Hepatocyte (in vitro differentiated cells): ENCODE measurements around the gene SYTL5.

Source experiments
- CTCF ChIP-seq: fragments of 200-600 bp; sonication (generic); IDR thresholded peaks from 2 replicates; pipeline ENCODE4 v1.5.1; 2016; ENCODE audit warnings: antibody characterized with exemption, mild to moderate bottlenecking; ENCODE audit not compliant: poor library complexity
- EZH2 ChIP-seq: fragments of 200-600 bp; sonication (generic); IDR thresholded peaks from 2 replicates; pipeline ENCODE4 v1.6.1; 2016; ENCODE audit warnings: antibody characterized with exemption, mild to moderate bottlenecking, borderline replicate concordance

- TF ChIP-seq CTCF: no peak
- TF ChIP-seq EZH2: no peak
Measured at GRCh38 chrX:38103857-38104812, 97.8 kb downstream of the SYTL5 start.
